Transverse colon (tissue), 3 donors: Measurements from ENCODE around the gene EFNA1.

Experiments used
- EP300 ChIP-seq: sonication (generic); formaldehyde crosslinking; IDR thresholded peaks from one replicate; pipeline ENCODE4 v1.6.1; 2017; ENCODE audit warnings: antibody characterized with exemption, low read depth
- TF ChIP-seq, protein P1 (sequence below), 5 experiments: fragments of 200-600 bp in 3 of 5; fragments of 450-650 bp in 2 of 5; sonication (generic) in 3 of 5; IDR thresholded peaks; 1 replicate in 2 of 5; 2 replicates in 3 of 5; pipeline ENCODE4 v1.5.1; 2016 to 2017; ENCODE audit warnings: antibody characterized with exemption in 5 of 5, inconsistent platforms in 3 of 5, mild to moderate bottlenecking in 2 of 5, moderate library complexity in 1 of 5

DNA sequence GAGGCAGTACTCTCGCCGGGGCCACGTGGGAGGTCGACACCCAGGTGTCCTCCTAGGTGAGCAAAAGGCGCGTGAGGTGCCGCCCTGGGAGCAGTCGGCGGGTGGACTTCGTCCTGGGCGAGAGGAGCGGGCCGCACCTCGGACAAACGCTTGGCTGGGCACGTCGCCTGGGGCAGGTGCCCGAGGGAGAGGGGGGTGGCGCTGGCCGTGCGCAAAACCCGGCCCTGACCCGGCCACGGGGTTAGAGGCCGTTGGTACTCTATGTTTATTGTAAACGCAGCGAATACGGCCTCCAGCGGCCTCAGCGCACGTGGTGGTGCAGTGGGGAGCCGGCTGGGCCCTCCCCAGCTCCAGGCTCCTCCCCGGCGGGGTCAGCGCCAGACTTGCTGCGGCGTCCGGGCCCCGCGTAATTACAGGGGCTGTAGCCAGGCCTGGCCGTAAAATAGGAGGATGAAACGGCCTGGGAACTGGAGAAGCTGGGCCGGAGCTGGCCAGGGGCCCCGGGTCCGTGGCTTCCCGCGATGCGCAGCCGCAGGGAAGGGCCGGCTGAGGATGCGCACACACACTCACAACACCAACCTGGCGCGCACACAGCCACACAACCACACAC lies 1.6 kb upstream of the EFNA1 start:
- TF ChIP-seq, protein P1, sequence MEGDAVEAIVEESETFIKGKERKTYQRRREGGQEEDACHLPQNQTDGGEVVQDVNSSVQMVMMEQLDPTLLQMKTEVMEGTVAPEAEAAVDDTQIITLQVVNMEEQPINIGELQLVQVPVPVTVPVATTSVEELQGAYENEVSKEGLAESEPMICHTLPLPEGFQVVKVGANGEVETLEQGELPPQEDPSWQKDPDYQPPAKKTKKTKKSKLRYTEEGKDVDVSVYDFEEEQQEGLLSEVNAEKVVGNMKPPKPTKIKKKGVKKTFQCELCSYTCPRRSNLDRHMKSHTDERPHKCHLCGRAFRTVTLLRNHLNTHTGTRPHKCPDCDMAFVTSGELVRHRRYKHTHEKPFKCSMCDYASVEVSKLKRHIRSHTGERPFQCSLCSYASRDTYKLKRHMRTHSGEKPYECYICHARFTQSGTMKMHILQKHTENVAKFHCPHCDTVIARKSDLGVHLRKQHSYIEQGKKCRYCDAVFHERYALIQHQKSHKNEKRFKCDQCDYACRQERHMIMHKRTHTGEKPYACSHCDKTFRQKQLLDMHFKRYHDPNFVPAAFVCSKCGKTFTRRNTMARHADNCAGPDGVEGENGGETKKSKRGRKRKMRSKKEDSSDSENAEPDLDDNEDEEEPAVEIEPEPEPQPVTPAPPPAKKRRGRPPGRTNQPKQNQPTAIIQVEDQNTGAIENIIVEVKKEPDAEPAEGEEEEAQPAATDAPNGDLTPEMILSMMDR (IDR thresholded peaks at IDR 0.05) = no peak
- TF ChIP-seq EP300 = peak; percentile 86
